Esophagus muscularis mucosa (tissue), 4 donors: ENCODE results near the gene CFAP74. TPM values are rescaled to one million over a fixed set of nuclear protein-coding genes. Genes with fewer than 3 reads are reported as not detected.

Experiments
- DNase-seq: peaks from one replicate; pipeline ENCODE4 v3.0.0-alpha.2; 2017; ENCODE audit errors: extremely low spot score
- H3K27ac ChIP-seq, 4 donors: fragments of 200-600 bp; sonication (generic); replicated peaks in 1 of 4; 1 replicate in 3 of 4; 2 replicates in 1 of 4; pipeline ENCODE4 v1.5.1; 2016 to 2019; ENCODE audit warnings: mild to moderate bottlenecking in 1 of 4
- H3K27me3 ChIP-seq, 4 donors: fragments of 200-600 bp; sonication (generic); one replicate each; pipeline versions ENCODE4 v1.5.1 to v1.6.0; 2016 to 2019
- H3K36me3 ChIP-seq, 4 donors: fragments of 200-600 bp; sonication (generic); one replicate each; pipeline ENCODE4 v1.5.1; 2016 to 2019
- H3K4me1 ChIP-seq, 4 donors: fragments of 200-600 bp; sonication (generic); one replicate each; pipeline ENCODE4 v1.5.1; 2016 to 2019
- H3K4me3 ChIP-seq, 4 donors: fragments of 200-600 bp; sonication (generic); 1 replicate in 2 of 4; 2 replicates in 2 of 4; pipeline ENCODE4 v1.5.1; 2016 to 2019; ENCODE audit warnings: mild to moderate bottlenecking in 4 of 4, moderate library complexity in 1 of 4
- H3K9me3 ChIP-seq, 4 donors: fragments of 200-600 bp; sonication (generic); 1 replicate in 3 of 4; 2 replicates in 1 of 4; pipeline ENCODE4 v1.5.1; 2016 to 2019
- CTCF ChIP-seq, 3 experiments: fragments of 200-600 bp in 2 of 3; fragments of 450-650 bp in 1 of 3; sonication (generic) in 2 of 3; IDR thresholded peaks; one replicate each; pipeline ENCODE4 v1.5.1; 2017 to 2019; ENCODE audit warnings: antibody characterized with exemption in 3 of 3, mild to moderate bottlenecking in 2 of 3, moderate library complexity in 1 of 3
- EP300 ChIP-seq: sonication (generic); formaldehyde crosslinking; IDR thresholded peaks from one replicate; pipeline ENCODE4 v1.6.1; 2017; ENCODE audit warnings: antibody characterized with exemption
- POLR2A ChIP-seq: fragments of 450-650 bp; IDR thresholded peaks from one replicate; pipeline ENCODE4 v1.6.1; 2017; ENCODE audit warnings: antibody characterized with exemption, moderate library complexity, mild to moderate bottlenecking, low read depth
- POLR2AphosphoS5 ChIP-seq, 2 donors: sonication (generic); formaldehyde crosslinking; IDR thresholded peaks; one replicate each; pipeline ENCODE4 v1.6.1; 2017; ENCODE audit warnings: antibody characterized with exemption in 2 of 2
- WGBS: methylation state at CpG from one replicate; pipeline ENCODE4 v1.1.5; 2018; 5-methylcytosine and 5-hydroxymethylcytosine counted together
- intact Hi-C: fragments of 100-400 bp; cut with DNase I; formaldehyde crosslinking; loops from one replicate; pipeline ENCODE4 v1.15.1; 2023
- total RNA-seq, 4 donors: library from RNA; depleted of rRNA; stranded (reverse); fragments of >200 nt; gene quantifications; one replicate each; pipeline versions ENCODE4 v1.1.0 to v1.2.1, GENCODE V29; 2016

The CFAP74 gene
- total RNA-seq, 4 donors from 2014 or later, result not detected

DNA sequence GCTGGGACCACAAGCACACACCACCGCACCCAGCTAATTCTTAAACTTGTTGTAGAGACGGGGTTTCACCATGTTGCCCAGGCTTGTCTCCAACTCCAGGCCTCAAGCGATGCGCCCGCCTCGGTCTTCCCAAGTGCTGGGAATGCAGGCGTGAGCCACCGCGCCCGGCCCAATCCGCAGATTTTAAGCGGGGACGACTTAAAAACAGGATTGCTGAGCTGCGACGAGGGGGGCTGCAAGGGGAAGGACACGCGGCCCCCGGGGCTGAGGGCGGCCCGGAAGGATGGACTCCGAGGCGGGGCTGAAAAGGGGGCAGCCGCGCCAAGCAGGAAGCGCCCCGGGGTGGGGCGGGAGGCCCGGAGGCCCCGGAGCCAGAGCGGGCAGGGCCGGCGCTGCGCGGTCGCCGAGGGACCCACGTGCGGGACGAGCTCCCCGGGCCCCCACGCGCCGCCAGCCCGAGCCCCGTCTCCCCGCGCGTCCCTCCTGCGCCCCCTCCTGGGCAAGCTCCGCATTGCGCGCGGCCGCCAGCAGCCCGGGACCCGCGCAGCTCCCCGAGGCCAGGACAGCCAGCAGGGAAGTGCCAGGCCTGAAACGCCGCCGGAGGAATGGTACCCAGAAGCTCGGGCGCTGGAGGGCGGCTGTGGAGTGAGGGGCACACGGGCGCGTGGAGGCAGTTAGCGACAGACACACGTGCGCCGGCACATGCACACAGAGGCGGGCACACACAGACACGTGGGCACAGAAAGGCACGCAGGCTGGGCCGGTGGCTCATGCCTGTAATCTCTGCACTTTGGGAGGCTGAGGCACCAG is 41.1 kb upstream of the CFAP74 start:
- Histone ChIP-seq H3K4me3 (peak overlapping the region; percentile 38 to 57 (median 45)), H3K27ac (no peak overlapping the region), H3K36me3 (no peaks in the 10 kb centered on the region), H3K9me3 (no peaks in the 10 kb centered on the region), H3K27me3 (peaks cover 0 to 92% (median 24%) of the 10 kb centered on the region in 4 donors), H3K4me1 (peaks cover 19 to 29% (median 27%) of the 10 kb centered on the region in 4 donors)
- WGBS, result 19% methylated on average over 13 of the region's 75 CpGs
- no peak for DNase-seq
- TF ChIP-seq POLR2AphosphoS5 (IDR thresholded peaks at IDR 0.05) (peak in 1 of 2 donors; percentile 21), CTCF (IDR thresholded peaks at IDR 0.05) (peak in 2 of 3 experiments; percentile 88 to 91), POLR2A (no peak)
- intact Hi-C loops, result loop anchor here (5.0 kb wide), 1 partner anchor 87 kb away; no protein-coding TSS in a partner anchor

GRCh38 chr1:2043886-2044285 is 40.3 kb upstream of the CFAP74 start:
- H3K9me3 ChIP-seq, result peaks cover 0 to 2% (median 0%) of the 10 kb centered on the region in 4 donors
- H3K36me3 ChIP-seq, result no peaks in the 10 kb centered on the region
- peaks cover 14 to 25% (median 23%) of the 10 kb centered on the region in 4 donors for H3K4me1 ChIP-seq
- no peak overlapping the region for H3K27ac ChIP-seq
- no peak overlapping the region for H3K4me3 ChIP-seq
- 100% methylated on average over 4 of the region's 4 CpGs for WGBS
- TF ChIP-seq CTCF (IDR thresholded peaks at IDR 0.05), result no peak
- TF ChIP-seq POLR2AphosphoS5 (IDR thresholded peaks at IDR 0.05), result no peak
- TF ChIP-seq EP300, result no peak
- TF ChIP-seq POLR2A, result no peak
- peaks cover 0 to 88% (median 16%) of the 10 kb centered on the region in 4 donors for H3K27me3 ChIP-seq
- DNase-seq, result no peak
- intact Hi-C loops, result no loop called here

DNA sequence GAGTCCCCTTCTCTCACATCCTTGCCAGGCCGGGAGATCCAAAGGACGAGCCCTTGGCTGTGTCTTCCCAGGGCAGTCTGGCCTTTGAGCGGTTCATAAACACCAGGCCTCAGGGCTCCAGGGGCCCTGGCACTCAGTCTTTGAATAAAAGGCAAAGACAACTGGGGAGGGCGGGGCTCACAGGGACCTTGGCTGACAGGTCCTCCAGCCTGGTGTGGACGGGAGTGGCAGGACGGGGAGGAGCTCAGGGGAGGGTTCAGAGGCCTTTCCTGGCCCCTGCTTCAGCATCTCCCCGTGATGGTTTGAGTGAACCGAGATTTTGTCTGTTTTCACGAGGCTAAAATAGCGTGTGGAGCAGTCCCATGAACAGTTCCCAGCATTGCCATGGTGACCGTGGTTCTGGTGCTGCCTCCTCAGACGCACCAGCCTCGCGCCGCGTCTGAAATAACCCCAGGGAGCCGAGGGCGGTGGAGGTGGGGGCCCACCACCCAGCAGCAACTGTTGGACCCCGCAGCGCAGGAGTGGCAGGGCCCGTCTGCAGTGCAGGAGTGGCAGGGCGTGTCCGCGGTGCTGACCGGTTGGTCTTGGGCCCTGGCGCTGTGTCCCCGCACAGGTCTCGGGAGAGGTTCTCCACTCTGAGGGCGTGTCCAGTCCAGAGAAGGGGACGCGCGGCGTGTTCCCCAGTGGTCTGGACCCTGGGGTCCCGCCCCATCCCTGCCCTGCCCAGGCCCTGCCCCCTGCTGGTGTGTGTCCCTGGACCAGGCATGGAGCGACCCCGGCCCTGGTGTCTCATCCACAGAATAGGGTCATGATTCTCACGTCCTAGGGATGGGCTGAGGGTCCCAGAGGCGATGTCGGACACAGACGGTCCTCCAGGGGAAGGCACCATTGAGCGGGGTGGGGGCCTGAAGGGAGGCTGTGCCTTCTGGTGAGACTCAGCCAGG is 39.5 kb upstream of the CFAP74 start:
- TF ChIP-seq EP300, result no peak
- TF ChIP-seq CTCF (IDR thresholded peaks at IDR 0.05), result no peak
- no peak for TF ChIP-seq POLR2AphosphoS5 (IDR thresholded peaks at IDR 0.05)
- TF ChIP-seq POLR2A, result no peak
- H3K9me3 ChIP-seq, result peaks cover 0 to 9% (median 2%) of the 10 kb centered on the region in 4 donors
- no peak overlapping the region for H3K4me3 ChIP-seq
- intact Hi-C loops, result no loop called here
- peaks cover 14 to 25% (median 23%) of the 10 kb centered on the region in 4 donors for H3K4me1 ChIP-seq
- WGBS, result 80% methylated on average over 23 of the region's 41 CpGs
- DNase-seq, result no peak
- H3K27me3 ChIP-seq, result peaks cover 0 to 87% (median 12%) of the 10 kb centered on the region in 4 donors
- H3K27ac ChIP-seq, result no peak overlapping the region
- H3K36me3 ChIP-seq, result no peaks in the 10 kb centered on the region

DNA sequence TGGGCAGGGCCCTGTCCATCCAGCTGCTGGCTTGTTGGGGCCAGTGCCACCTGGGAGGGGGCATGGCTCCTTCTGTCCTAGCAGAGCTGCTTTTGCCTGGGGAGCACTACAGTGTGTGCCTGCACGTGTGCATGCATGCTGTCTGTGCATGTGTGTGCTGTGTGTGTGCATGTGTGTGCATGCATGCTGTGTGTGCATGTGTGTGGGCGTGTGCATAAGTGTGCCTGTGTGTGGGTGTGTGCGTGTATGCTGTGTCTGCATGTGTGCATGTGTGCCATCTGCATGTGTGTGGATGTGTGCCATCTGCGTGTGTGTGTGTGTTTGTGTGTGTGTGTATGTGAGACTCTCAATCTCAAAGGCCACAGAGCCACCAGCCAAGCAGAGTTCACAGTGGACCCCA is 38.3 kb upstream of the CFAP74 start:
- 80% methylated on average over 2 of the region's 4 CpGs for WGBS
- intact Hi-C loops, result no loop called here
- no peak for TF ChIP-seq CTCF (IDR thresholded peaks at IDR 0.05)
- TF ChIP-seq EP300, result no peak
- TF ChIP-seq POLR2AphosphoS5 (IDR thresholded peaks at IDR 0.05), result no peak
- no peak for TF ChIP-seq POLR2A
- H3K36me3 ChIP-seq, result no peaks in the 10 kb centered on the region
- no peak for DNase-seq
- no peak overlapping the region for H3K27ac ChIP-seq
- peaks cover 0 to 83% (median 5%) of the 10 kb centered on the region in 4 donors for H3K27me3 ChIP-seq
- no peak overlapping the region for H3K4me3 ChIP-seq
- peaks cover 14 to 25% (median 23%) of the 10 kb centered on the region in 4 donors for H3K4me1 ChIP-seq
- H3K9me3 ChIP-seq, result peaks cover 0 to 16% (median 2%) of the 10 kb centered on the region in 4 donors
